Mesendoderm (in vitro differentiated cells): ENCODE measurements around the gene PIK3R6.

Source experiments
- DNase-seq: peaks from one replicate; pipeline ENCODE4 v3.0.0; 2013
- H2AK5ac ChIP-seq: 2 replicates; pipeline ENCODE4 v1.6.1; 2013; ENCODE audit warnings: low read length, inconsistent platforms
- H2BK120ac ChIP-seq: 2 replicates; pipeline ENCODE4 v1.6.1; 2013; ENCODE audit warnings: low read depth, mild to moderate bottlenecking, low read length, moderate library complexity, mixed read lengths
- H2BK15ac ChIP-seq: replicated peaks from 2 replicates; pipeline ENCODE4 v1.6.1; 2013; ENCODE audit warnings: low read depth, mild to moderate bottlenecking, moderate library complexity
- H2BK5ac ChIP-seq: 2 replicates; pipeline ENCODE4 v1.6.1; 2013; ENCODE audit warnings: low read length, inconsistent platforms
- H3K18ac ChIP-seq: 2 replicates; pipeline ENCODE4 v1.6.1; 2013; ENCODE audit warnings: mild to moderate bottlenecking, low read length, mixed read lengths
- H3K23ac ChIP-seq: one replicate; pipeline ENCODE4 v1.6.1; 2013; ENCODE audit warnings: low read length
- H3K27ac ChIP-seq: 2 replicates; pipeline ENCODE4 v1.5.1; 2013; ENCODE audit warnings: low read depth, mild to moderate bottlenecking, inconsistent platforms, low read length, moderate library complexity
- H3K27me3 ChIP-seq: 2 replicates; pipeline ENCODE4 v1.6.1; 2013; ENCODE audit warnings: low read length, control low read depth, mild to moderate bottlenecking, inconsistent platforms; ENCODE audit not compliant: insufficient read depth, poor library complexity
- H3K36me3 ChIP-seq: 2 replicates; pipeline ENCODE4 v1.6.1; 2013; ENCODE audit warnings: low read length, inconsistent platforms; ENCODE audit not compliant: control insufficient read depth, insufficient read depth
- H3K4ac ChIP-seq: one replicate; pipeline ENCODE4 v1.6.1; 2013; ENCODE audit warnings: low read depth, mild to moderate bottlenecking, low read length, moderate library complexity
- H3K4me1 ChIP-seq: 2 replicates; pipeline ENCODE4 v1.6.1; 2013; ENCODE audit warnings: low read depth, low read length, inconsistent platforms; ENCODE audit not compliant: control insufficient read depth
- H3K4me2 ChIP-seq: 2 replicates; pipeline ENCODE4 v1.6.1; 2013; ENCODE audit warnings: low read length
- H3K4me3 ChIP-seq: 2 replicates; pipeline ENCODE4 v1.5.1; 2013; ENCODE audit warnings: mild to moderate bottlenecking, low read length
- H3K56ac ChIP-seq: one replicate; pipeline ENCODE4 v1.6.1; 2013; ENCODE audit warnings: low read length
- H3K79me1 ChIP-seq: 2 replicates; pipeline ENCODE4 v1.6.1; 2013; ENCODE audit warnings: low read length, inconsistent platforms
- H3K79me2 ChIP-seq: 2 replicates; pipeline ENCODE4 v1.6.1; 2013; ENCODE audit warnings: mild to moderate bottlenecking, low read length; ENCODE audit not compliant: control insufficient read depth, insufficient read depth
- H3K9ac ChIP-seq: 2 replicates; pipeline ENCODE4 v1.6.1; 2013; ENCODE audit warnings: low read length, inconsistent platforms
- H4K5ac ChIP-seq: one replicate; pipeline ENCODE4 v1.6.1; 2013; ENCODE audit warnings: low read length
- H4K8ac ChIP-seq: one replicate; pipeline ENCODE4 v1.6.1; 2013; ENCODE audit warnings: low read depth, mild to moderate bottlenecking, control low read depth, low read length, moderate library complexity
- WGBS: extraction: QIAGEN DNeasy Blood & Tissue Kit; methylation state at CpG from one replicate; pipeline ENCODE4 v1.1.7; 2013; ENCODE audit warnings: low lambda C conversion rate, missing lambda C conversion rate; ENCODE audit not compliant: insufficient coverage; ENCODE audit errors: extremely low coverage; 5-methylcytosine and 5-hydroxymethylcytosine counted together

PIK3R6 gene

DNA sequence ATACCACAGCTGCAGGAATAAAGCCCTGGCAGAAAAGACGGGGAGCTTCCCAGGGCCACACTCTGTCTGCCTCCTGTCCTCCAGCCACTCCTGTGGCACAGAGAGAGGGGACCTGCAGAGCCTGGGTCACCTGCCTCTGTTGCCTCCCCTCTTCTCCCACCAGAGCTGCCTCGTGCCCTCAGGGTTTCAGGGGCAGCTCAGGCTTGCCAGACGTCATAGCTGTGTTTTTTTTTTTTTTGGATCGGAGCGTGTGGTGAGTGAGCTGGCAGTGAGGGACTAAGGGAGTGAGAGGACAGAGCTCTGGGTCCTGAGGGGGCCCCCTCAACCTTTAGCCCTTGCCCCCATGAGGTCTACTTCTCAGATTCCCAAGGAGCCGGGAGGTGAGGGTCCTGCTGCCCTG is 2.1 kb downstream of the PIK3R6 start:
- DNase-seq = no peak
- Histone ChIP-seq H3K4me2 (no peak overlapping the region), H3K79me2 (no peaks in the 10 kb centered on the region), H3K4me3 (no peak overlapping the region), H2BK120ac (no peak overlapping the region), H3K27me3 (no peaks in the 10 kb centered on the region), H3K56ac (peak overlapping the region; percentile 37), H3K23ac (no peak overlapping the region), H3K18ac (no peak overlapping the region), H3K79me1 (no peaks in the 10 kb centered on the region), H2BK15ac (no peak overlapping the region), H3K4ac (no peak overlapping the region), H3K9ac (no peak overlapping the region), H4K5ac (no peak overlapping the region), H3K4me1 (no peaks in the 10 kb centered on the region), H2AK5ac (no peak overlapping the region), H4K8ac (no peak overlapping the region), H3K36me3 (no peaks in the 10 kb centered on the region), H2BK5ac (no peak overlapping the region), H3K27ac (no peak overlapping the region)
- no CpG with 5 or more reads among the region's 6 CpGs for WGBS

DNA sequence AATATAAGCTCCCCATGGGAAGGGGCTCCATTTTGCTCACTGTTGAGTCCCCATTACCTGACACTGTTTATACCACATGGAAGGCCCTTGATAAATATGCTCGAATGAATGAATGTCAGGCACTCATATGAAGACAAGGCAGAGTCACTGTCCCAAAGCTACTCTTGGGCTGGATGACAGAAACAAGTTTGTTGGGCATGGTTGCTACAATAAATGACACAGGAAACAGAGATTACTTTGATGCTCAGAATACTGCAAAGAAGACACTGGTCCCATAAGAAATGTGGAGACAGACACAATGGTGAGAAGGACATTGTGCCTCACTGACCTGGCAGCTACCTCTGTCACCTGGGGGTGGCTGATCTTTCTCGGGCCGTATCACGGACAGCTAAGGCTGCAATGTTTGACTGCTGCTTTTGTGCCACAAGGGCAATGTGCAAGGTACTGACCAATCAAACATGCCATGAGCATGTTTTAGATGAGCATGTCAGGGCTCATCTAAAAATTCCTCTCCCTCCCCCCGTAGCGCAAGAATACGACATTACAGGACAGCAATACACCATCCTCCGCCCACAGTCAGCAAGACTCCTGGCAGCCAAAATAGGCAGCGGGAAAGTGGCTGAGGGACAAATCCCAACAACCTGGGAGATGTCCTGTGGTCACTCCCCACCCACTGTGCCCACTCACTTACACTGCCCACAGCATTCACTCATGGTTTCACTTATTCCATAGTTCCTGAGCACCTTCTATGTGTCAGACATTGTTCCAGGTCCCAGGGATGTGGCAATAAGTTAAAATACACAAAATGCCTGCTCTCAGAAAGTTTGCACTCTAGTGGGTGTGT is 5.0 kb downstream of the PIK3R6 start:
- Histone ChIP-seq H3K36me3 (no peaks in the 10 kb centered on the region), H3K27me3 (no peaks in the 10 kb centered on the region), H4K8ac (no peak overlapping the region), H3K79me2 (no peaks in the 10 kb centered on the region), H3K56ac (no peak overlapping the region), H3K4ac (no peak overlapping the region), H3K4me3 (no peak overlapping the region), H3K23ac (no peak overlapping the region), H2AK5ac (peak overlapping the region; percentile 33), H3K18ac (no peak overlapping the region), H3K4me2 (no peak overlapping the region), H2BK120ac (no peak overlapping the region), H4K5ac (no peak overlapping the region), H3K79me1 (no peaks in the 10 kb centered on the region), H3K27ac (no peak overlapping the region), H2BK15ac (no peak overlapping the region), H2BK5ac (no peak overlapping the region), H3K9ac (no peak overlapping the region), H3K4me1 (peaks cover 5% of the 10 kb centered on the region)
- no CpG with 5 or more reads among the region's 9 CpGs for WGBS
- no peak for DNase-seq

DNA sequence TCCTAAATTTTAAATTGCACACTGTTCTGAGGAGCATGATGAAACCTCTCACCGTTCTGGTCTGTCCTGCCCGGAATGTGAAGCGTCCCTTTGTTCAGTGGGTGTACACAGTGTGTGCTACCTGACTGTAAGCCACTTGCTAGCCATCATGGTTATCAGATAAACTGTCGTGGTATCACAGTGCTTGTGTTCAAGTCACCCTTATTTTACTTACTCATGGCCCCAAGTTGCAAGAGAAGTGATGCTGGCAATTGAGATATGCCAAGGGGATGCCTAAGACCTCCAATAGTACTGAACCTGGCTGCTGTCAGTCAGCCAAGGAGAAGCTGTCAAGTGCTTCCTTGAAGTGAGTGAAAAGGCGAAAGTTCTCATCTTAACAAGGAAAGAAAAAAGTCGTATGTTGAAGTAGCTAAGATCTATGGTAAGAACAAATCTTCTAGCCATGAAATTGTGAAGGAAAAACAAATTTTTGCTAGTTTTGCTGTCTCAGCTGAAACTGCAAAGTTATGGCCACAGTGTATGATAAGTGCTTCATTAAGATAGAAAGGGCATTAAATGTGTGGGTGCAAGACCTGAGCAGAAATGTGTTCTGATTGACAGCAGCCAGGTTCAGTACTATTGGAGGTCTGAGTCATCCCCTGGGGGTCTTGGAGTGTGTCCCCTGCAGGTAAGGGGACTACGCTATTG is 5.8 kb downstream of the PIK3R6 start:
- H3K4me1 ChIP-seq = peaks cover 10% of the 10 kb centered on the region
- H3K4me3 ChIP-seq = no peak overlapping the region
- no peaks in the 10 kb centered on the region for H3K36me3 ChIP-seq
- H3K23ac ChIP-seq = no peak overlapping the region
- H4K8ac ChIP-seq = no peak overlapping the region
- H2BK120ac ChIP-seq = no peak overlapping the region
- H3K79me2 ChIP-seq = no peaks in the 10 kb centered on the region
- peak overlapping the region; percentile 60 for H2AK5ac ChIP-seq
- WGBS = no CpG with 5 or more reads among the region's 7 CpGs
- no peak overlapping the region for H3K4me2 ChIP-seq
- H3K4ac ChIP-seq = no peak overlapping the region
- no peaks in the 10 kb centered on the region for H3K27me3 ChIP-seq
- no peaks in the 10 kb centered on the region for H3K79me1 ChIP-seq
- no peak overlapping the region for H2BK5ac ChIP-seq
- no peak overlapping the region for H3K18ac ChIP-seq
- H4K5ac ChIP-seq = no peak overlapping the region
- no peak for DNase-seq
- H3K27ac ChIP-seq = no peak overlapping the region
- H3K56ac ChIP-seq = no peak overlapping the region
- H3K9ac ChIP-seq = no peak overlapping the region
- no peak overlapping the region for H2BK15ac ChIP-seq

DNA sequence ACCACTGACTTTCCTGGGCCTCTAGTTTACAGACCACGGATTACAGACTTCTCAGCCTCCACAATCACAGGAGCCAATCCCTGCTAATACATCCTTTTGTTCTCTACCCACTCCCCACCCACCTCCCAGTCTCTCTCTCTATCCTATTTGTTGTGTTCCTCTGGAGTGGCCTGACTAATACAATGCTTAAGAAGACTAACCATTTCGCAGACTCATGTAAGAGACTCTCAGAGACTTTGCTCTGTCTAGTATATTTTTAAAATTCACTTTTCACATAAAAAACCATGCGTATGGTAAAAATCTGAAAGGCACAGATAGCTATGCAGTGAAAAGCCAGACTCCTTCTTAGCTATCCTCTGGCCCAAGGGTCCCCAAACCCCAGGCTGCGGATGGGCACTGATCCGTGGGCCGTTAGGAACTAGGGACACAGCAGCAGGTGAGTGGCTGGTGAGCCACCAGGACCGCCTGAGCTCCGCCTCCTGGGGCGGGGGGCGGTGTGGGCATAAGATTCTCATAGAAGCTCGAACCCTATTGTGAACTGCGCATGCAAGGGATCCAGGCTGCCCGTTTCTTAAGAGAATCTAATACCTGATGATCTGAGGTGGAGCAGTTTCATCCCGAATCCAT is 7.6 kb downstream of the PIK3R6 start:
- Histone ChIP-seq H3K18ac (no peak overlapping the region), H4K8ac (no peak overlapping the region), H3K79me1 (no peaks in the 10 kb centered on the region), H3K4me1 (peaks cover 10% of the 10 kb centered on the region), H3K27me3 (no peaks in the 10 kb centered on the region), H2BK15ac (no peak overlapping the region), H3K56ac (no peak overlapping the region), H3K4ac (no peak overlapping the region), H3K9ac (no peak overlapping the region), H2BK120ac (no peak overlapping the region), H3K27ac (no peak overlapping the region), H3K23ac (no peak overlapping the region), H3K79me2 (no peaks in the 10 kb centered on the region), H3K36me3 (no peaks in the 10 kb centered on the region), H2AK5ac (no peak overlapping the region), H3K4me3 (no peak overlapping the region), H4K5ac (no peak overlapping the region), H2BK5ac (no peak overlapping the region), H3K4me2 (no peak overlapping the region)
- no peak for DNase-seq
- no CpG with 5 or more reads among the region's 14 CpGs for WGBS

DNA sequence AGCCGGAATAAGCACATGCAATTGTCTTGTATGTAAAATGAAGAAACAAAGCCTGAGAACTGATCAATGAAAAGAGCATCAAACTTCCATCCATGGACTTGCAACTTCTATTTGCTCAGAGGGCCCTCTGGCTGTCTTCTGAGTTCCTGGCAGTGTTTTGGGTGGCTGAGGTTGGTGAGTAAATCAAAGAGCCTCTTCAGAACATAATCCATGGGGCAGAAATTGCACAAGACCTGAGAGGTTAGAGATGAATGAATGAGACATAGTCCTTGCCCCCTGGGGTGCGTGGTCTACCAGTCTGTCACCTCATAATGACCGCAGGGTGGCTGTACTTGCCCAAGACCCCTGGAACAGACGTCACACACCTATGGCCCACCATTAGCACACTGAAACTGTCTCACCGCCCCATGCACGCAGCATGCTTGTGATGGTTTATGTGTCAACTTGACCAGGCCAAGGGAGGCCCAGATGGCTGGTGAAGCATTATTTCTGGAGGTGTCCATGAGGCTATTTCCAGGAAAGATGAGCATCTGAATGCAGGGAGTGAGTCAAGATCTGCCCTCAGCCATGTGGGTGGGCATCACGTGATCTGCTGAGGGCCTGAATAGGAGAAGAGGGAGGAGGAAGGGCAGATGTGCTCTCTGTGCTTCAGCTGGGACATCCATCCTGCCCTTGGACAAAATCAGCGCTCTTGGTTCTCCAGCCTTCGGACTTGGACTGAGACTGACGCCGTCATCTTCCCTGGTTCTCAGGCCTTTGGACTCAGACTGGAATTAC is 8.3 kb downstream of the PIK3R6 start:
- Histone ChIP-seq H3K9ac (no peak overlapping the region), H2AK5ac (no peak overlapping the region), H2BK15ac (no peak overlapping the region), H3K4me1 (peaks cover 10% of the 10 kb centered on the region), H3K79me1 (no peaks in the 10 kb centered on the region), H2BK5ac (peak overlapping the region; percentile 54), H3K23ac (no peak overlapping the region), H3K18ac (no peak overlapping the region), H3K79me2 (no peaks in the 10 kb centered on the region), H3K56ac (peak overlapping the region; percentile 56), H4K5ac (no peak overlapping the region), H3K27me3 (no peaks in the 10 kb centered on the region), H3K4me2 (no peak overlapping the region), H3K4me3 (no peak overlapping the region), H4K8ac (no peak overlapping the region), H3K36me3 (no peaks in the 10 kb centered on the region), H2BK120ac (no peak overlapping the region), H3K4ac (no peak overlapping the region), H3K27ac (no peak overlapping the region)
- WGBS = no CpG with 5 or more reads among the region's 11 CpGs
- DNase-seq = no peak
